HG02623 (cell line): ENCODE measurements around the gene GPR17.

Source experiments
- ATAC-seq: cut with Tn5 transposase; IDR thresholded peaks from one replicate; pipeline ENCODE4 v1.9.1; 2021; ENCODE audit warnings: moderate library complexity; ENCODE audit not compliant: unreplicated experiment

The GPR17 gene

GRCh38 chr2:127645395-127646291 lies at the start of gene GPR17:
GPR17 (plus strand) TSS chr2:127646153; CDS start chr2:127650736, 4,583 bp downstream.
- ATAC-seq: no peak

GRCh38 chr2:127596311-127597045 lies 49.5 kb upstream of the GPR17 start:
- ATAC-seq: no peak

GRCh38 chr2:127597046-127597983 lies 48.6 kb upstream of the GPR17 start:
- ATAC-seq: no peak

- ATAC-seq: no peak
Observed at GRCh38 chr2:127597984-127598380, 48.0 kb upstream of the GPR17 start.

GRCh38 chr2:127598711-127599110 lies 47.2 kb upstream of the GPR17 start:
- no peak for ATAC-seq

DNA sequence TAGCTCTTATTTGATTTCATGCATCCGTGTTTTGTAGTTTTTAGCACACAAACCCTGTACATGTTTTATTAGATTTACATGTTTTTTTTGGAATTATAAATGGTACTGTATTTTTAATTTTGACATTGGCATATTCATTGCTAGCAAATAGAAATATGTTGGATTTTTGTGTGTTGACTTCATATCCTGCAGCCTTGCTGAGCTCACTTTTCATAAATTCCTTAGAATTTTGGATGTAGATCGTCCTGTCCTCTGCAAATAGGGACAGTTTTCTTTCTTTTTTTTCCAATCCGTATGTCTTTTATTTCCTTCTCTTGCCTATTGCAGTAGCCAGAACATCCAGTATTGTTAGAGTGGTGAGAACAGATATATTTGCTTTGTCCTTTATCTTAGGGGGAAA lies 46.7 kb upstream of the GPR17 start:
- ATAC-seq: no peak

GRCh38 chr2:127604986-127605385 lies 41.0 kb upstream of the GPR17 start:
- ATAC-seq: no peak

GRCh38 chr2:127605691-127606263 lies 40.2 kb upstream of the GPR17 start:
- ATAC-seq: no peak

DNA sequence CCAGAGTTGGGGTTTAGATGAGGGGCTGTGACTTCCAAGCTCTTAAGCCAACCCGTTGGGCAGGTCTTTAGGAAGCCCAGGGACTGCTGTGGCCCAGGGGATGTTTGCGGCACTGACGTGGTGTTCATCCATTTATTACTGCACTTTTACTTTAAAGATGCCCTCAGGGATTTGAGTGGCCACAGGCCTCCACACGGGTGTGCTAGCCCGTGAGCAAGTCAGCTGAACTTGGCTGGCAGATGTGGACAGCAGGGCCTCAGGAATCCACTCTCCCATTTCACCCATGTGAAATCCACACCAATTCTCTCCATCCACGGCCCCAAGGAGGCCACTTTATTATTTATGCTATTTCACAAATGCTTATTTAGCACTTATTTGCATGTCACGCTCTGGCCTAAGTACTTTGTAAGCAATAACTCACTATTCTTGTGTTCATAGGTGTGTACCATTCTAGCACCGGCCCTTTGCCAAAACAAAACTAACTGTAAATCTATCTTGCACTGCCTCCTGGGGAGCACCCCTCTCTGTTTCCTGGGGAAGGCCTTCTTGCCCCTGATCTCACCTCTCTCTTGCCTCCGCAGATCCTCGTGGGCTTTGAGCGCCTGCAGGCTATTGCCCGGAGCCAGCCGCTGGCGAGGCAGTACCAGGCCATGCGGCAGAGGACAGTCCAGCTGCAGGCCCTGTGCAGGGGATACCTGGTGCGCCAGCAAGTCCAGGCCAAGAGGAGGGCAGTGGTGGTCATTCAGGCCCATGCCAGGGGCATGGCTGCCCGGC lies 39.1 kb upstream of the GPR17 start:
- ATAC-seq: no peak

- ATAC-seq: no peak
Observed at GRCh38 chr2:127607399-127607908, 38.5 kb upstream of the GPR17 start.

GRCh38 chr2:127608061-127609030 lies 37.6 kb upstream of the GPR17 start:
- no peak for ATAC-seq

GRCh38 chr2:127609031-127609751 lies 36.8 kb upstream of the GPR17 start:
- no peak for ATAC-seq

- ATAC-seq: no peak
Observed at GRCh38 chr2:127609818-127610217, 36.1 kb upstream of the GPR17 start.

GRCh38 chr2:127610561-127610960 lies 35.4 kb upstream of the GPR17 start:
- no peak for ATAC-seq

GRCh38 chr2:127611076-127611925 lies 34.7 kb upstream of the GPR17 start:
- no peak for ATAC-seq

DNA sequence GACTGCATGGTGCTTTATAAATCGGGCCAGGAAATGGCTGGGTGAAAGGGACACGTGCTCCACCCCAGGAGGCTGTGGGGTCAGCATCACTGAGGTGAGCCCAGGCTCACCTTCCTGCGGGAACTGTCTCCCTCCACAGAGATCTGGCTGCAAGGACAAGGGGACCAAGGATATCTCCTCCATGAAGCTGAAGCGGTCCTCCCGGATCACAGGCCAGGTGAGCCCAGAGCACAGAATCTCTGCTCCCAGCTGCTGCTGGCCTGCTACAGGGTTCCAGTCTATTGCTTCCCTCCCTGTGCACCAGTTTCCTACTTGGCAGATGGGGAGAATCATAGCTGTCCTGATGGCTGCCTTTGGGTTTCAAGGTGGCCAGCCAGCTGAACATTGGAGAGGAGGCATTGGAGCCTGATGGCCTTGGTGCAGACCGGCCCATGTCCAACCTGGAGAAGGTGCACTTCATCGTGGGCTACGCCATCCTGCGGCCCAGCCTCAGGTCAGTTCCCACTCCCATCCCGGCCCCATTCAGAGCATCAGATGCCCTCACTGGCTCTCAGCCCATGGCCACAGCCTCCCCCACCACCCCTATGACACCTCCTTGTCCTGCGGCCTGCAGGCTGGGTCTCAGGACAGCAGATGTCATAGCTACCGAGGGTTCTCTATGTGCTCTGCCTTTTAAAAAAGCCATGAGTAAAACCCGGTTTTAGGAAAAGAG lies 33.7 kb upstream of the GPR17 start:
- no peak for ATAC-seq
